Fibroblast of villous mesenchyme (primary cell): Measurements from ENCODE around the gene JPH4. TPM values are rescaled to one million over a fixed set of nuclear protein-coding genes. Genes with fewer than 3 reads are reported as not detected.

Experiments used
- DNase-seq: peaks from one replicate; pipeline ENCODE4 v3.0.0-alpha.2; 2010; ENCODE audit warnings: low read depth
- H3K4me3 ChIP-seq: 2 replicates; pipeline ENCODE4 v1.5.1; 2011; ENCODE audit warnings: low read depth, mild to moderate bottlenecking, low read length
- total RNA-seq: library from RNA; depleted of rRNA; stranded (reverse); fragments of >200 nt; gene quantifications from 2 replicates; pipeline ENCODE4 v1.2.3, GENCODE V29; 2012
- TF ChIP-seq, protein P1 (sequence below): IDR thresholded peaks from 2 replicates; pipeline ENCODE4 v1.5.1; 2012; ENCODE audit warnings: low read depth, mild to moderate bottlenecking, low read length; ENCODE audit not compliant: insufficient read depth

The JPH4 gene
- total RNA-seq, 1 donor: not detected

DNA sequence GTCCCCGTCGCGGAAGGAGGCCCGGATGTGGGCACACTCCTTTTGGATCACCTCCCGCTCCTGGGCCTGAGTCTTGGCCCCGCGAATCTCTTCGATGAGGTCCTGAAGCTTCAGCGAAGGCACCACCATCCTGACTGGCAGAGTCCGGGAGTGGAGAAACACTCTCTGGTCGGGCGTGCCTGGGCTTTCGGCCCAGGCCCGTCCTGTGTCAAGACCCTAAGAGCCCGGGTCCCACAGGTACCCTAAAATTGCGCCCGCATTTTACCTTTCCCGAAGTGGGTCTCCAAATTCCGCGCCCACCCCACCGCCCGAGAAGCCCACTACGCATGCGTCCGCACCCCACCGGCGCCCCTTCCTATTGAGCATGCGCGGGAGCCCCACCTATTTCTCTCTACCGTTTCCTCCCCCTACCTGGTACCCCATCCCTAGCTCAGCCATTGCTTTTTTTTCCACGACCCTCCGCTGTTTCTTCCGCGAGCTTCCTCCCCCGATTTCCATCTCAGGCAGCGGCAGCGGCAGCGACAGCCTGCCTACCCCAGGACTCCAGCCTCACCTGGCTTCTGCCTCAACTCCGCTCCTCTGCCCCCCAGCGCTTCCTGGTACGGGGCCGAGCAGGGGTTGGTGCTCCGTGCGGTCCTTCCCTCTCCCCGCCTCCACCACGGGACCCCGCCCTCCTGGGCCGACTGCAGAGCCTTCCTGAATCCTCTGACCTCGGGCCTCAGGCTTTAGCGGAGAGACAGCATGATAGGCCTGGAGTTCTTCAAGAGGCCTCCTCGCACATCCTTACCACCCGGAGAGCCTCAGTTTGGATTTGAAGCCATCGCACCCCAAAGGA, 11.2 kb downstream of the JPH4 start, which contains the start of gene AP1G2:
AP1G2 (minus strand) TSS at position 606 of the 835 bp plus-strand sequence; CDS start at position 129, 477 bp downstream.
- TF ChIP-seq, protein P1, sequence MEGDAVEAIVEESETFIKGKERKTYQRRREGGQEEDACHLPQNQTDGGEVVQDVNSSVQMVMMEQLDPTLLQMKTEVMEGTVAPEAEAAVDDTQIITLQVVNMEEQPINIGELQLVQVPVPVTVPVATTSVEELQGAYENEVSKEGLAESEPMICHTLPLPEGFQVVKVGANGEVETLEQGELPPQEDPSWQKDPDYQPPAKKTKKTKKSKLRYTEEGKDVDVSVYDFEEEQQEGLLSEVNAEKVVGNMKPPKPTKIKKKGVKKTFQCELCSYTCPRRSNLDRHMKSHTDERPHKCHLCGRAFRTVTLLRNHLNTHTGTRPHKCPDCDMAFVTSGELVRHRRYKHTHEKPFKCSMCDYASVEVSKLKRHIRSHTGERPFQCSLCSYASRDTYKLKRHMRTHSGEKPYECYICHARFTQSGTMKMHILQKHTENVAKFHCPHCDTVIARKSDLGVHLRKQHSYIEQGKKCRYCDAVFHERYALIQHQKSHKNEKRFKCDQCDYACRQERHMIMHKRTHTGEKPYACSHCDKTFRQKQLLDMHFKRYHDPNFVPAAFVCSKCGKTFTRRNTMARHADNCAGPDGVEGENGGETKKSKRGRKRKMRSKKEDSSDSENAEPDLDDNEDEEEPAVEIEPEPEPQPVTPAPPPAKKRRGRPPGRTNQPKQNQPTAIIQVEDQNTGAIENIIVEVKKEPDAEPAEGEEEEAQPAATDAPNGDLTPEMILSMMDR: no peak
- H3K4me3 ChIP-seq: peak within 1 kb of the TSS; percentile 75
- peak; percentile 72 for DNase-seq

DNA sequence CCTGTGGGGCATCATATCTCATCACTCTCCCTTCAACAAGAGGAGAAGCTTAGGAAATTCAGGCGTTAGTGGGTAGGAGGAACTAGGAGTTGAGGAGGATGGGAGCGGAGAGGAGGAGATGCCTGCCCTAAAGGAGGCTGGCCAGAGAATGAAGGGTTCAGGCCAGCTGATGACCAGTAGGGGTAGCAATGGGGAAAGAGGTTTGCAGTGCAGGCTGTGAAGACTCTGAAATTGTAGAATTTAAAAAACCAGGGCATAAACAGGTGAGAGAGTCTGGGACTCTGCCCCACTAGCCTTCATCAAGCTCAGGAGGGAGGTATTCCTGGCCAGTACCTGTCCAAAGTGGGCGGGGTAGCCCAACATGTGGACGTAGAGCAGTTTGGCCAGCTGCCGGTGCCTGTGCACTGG, 11.8 kb downstream of the JPH4 start:
- DNase-seq: no peak
- H3K4me3 ChIP-seq: peak overlapping the region; percentile 75
- TF ChIP-seq, protein P1: peak; percentile 15

DNA sequence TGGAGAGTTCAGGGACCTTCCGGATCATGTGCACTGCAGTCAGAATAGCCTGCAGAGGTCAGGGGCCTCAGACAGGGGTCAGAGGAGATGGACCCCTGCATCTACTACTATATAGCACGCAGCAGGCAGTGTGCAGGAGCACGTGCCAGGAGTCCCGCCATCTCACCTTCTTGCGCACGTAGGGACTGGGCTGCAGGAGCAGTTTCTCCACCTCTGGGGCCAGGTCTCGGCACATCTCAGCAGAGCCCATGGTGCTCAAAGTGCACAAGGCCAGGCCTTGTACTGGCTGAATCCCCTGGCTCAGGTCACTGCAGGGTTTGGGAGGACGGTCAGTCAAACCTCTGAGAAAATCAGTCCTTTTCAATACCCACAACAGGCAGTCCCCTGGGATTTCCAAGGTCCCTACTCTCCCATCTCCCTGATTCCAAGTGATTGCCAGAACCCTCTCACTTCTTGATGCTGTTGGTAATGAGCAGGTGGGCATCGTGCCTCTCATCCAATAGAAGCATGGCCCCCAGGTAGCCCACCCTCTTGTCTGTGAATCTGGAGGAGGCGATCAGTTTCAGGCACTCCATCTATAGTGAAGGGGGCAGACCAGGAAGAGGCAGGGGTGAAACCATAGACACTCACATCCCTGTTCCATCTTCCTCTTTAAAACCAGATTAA, 12.3 kb downstream of the JPH4 start:
- TF ChIP-seq, protein P1: no peak
- no peak overlapping the region for H3K4me3 ChIP-seq
- no peak for DNase-seq

DNA sequence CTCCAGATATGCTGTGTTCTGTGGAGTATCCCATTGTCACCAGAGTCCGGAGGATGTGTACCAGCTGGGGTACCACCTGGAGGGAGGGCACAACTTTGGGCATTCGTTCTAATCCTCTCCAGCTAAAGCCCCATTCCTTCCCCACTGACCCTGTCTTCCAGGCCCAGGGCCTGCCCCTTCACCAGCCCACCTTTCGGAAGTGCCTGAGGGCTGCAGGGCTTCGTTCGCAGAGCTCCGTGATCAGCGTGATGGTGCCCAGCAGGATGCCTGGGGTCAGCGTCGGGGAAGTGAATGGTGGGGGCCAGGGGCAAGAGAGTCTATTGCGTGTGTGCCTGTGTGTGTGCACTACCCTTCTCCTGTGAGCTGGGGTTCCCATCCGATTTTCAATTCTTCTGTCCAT, 13.0 kb downstream of the JPH4 start:
- no peak overlapping the region for H3K4me3 ChIP-seq
- DNase-seq: no peak
- TF ChIP-seq, protein P1: no peak

DNA sequence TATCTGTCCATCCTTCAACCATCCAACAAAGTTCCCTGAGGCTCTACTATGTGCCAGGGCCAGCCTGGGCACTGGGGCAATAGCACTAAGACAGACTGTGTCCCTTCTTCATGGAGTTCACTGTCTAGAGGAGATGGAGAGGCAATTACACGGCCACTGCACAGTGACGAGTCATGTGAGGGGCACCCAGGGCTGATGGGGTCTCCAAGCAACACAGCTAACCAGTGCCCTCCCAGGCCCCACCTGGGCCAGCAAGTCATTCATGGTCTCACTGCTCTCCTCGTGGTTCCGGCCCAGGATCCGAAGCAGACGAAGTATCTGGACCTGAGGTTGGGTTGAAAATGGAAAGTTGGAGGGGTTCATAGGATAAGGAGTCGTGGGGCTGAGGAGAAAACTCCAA, 13.7 kb downstream of the JPH4 start:
- DNase-seq: no peak
- H3K4me3 ChIP-seq: no peak overlapping the region
- TF ChIP-seq, protein P1: no peak

DNA sequence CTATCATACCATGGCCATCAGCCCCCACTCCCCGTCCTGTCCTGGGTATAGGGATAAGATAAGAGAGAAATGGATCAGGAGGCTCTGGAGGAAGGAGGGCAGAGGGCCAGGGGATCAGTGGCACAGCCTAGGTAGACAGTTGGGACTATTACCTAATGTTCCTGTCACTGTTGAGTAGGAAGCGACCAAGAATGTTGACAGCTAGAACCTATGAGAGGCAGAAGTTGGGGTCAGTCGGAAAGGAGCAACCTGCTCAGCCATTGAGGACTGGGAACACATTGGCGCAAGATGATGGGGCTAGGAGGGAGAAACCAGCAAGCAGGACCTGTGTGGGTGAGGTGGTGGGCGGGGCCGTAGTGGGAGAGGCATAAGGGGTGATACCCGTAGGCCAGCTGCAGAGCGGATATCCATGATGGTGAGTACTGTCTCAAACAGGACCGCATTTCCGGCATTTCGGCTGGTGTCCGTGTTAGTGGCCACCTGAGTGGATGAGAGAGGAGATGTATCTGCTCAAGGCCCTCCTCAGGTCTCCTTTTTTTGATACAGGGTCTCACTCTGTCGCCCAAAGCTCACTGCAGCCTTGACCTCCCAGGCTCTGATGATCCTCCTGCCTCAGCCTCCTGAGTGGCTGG, 14.3 kb downstream of the JPH4 start:
- no peak for DNase-seq
- TF ChIP-seq, protein P1: no peak
- H3K4me3 ChIP-seq: no peak overlapping the region
